Right atrium auricular region (tissue), 2 donors: ENCODE results near the gene SUMO1. TPM values are rescaled to one million over a fixed set of nuclear protein-coding genes. Genes with fewer than 3 reads are reported as not detected.
A peak's percentile ranks its signal among the peaks of the same experiment; 100 is the strongest.

ENCODE experiments used
- DNase-seq: peaks from one replicate; pipeline ENCODE4 v3.0.0-alpha.2; 2019; ENCODE audit warnings: low spot score
- H3K27ac ChIP-seq, 2 donors: fragments of 200-600 bp; sonication (generic); 1 replicate in 1 of 2; 2 replicates in 1 of 2; pipeline ENCODE4 v1.5.1; 2016 to 2019
- H3K27me3 ChIP-seq, 2 donors: fragments of 200-600 bp; sonication (generic); one replicate each; pipeline versions ENCODE4 v1.5.1 to v1.6.0; 2017 to 2019
- H3K36me3 ChIP-seq: fragments of 200-600 bp; sonication (generic); one replicate; pipeline ENCODE4 v1.5.1; 2016
- H3K4me1 ChIP-seq, 2 donors: fragments of 200-600 bp; sonication (generic); one replicate each; pipeline versions ENCODE4 v1.5.1 to v1.6.0; 2017 to 2019
- H3K4me3 ChIP-seq, 2 donors: fragments of 200-600 bp; sonication (generic); 1 replicate in 1 of 2; 2 replicates in 1 of 2; pipeline ENCODE4 v1.5.1; 2017 to 2019; ENCODE audit warnings: mild to moderate bottlenecking in 1 of 2, moderate library complexity in 1 of 2
- H3K9me3 ChIP-seq, 2 donors: fragments of 200-600 bp; sonication (generic); one replicate each; pipeline ENCODE4 v1.5.1; 2019
- CTCF ChIP-seq, 2 donors: fragments of 200-600 bp; sonication (generic); IDR thresholded peaks; one replicate each; pipeline ENCODE4 v1.5.1; 2019; ENCODE audit warnings: antibody characterized with exemption in 2 of 2
- total RNA-seq, 2 donors: library from RNA; depleted of rRNA; stranded (reverse); fragments of >200 nt; gene quantifications; one replicate each; pipeline ENCODE4 v1.1.0, GENCODE V29; 2016

SUMO1 gene
- total RNA-seq, 2 donors from 2014 or later = 42.9 to 53.2 TPM

DNA sequence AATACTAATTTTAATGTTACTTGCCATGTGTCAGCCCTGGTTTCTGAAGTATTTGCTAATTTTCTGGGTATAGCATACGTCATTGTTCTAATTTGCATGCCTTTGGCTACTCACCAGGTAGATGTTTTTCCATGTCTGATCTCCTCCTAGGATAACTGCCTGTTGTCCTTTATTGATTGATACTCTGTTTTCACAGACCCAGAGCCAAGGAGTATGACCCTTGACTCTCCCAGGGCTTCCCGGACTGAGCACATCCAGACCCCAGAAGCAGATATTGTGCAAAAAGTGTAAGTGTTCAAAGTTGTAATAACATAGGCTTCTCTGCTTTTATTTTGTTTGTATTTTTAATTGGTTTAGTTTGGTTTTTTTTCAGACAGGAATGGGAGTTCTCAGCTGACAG lies 53.8 kb downstream of the SUMO1 start:
- no peak overlapping the region for H3K27ac ChIP-seq
- no peaks in the 10 kb centered on the region for H3K36me3 ChIP-seq
- no peak overlapping the region for H3K4me3 ChIP-seq
- TF ChIP-seq CTCF (IDR thresholded peaks at IDR 0.05) = no peak
- no peaks in the 10 kb centered on the region for H3K27me3 ChIP-seq
- no peaks in the 10 kb centered on the region for H3K4me1 ChIP-seq
- DNase-seq = no peak
- no peaks in the 10 kb centered on the region for H3K9me3 ChIP-seq

- TF ChIP-seq CTCF (IDR thresholded peaks at IDR 0.05) = peak; percentile 70 to 84
- Histone ChIP-seq H3K4me3 (no peak overlapping the region), H3K36me3 (no peaks in the 10 kb centered on the region), H3K4me1 (no peaks in the 10 kb centered on the region), H3K9me3 (no peaks in the 10 kb centered on the region), H3K27ac (no peak overlapping the region), H3K27me3 (no peaks in the 10 kb centered on the region)
- DNase-seq = peak; percentile 66
Measured at GRCh38 chr2:202178346-202178958, 59.9 kb downstream of the SUMO1 start.

DNA sequence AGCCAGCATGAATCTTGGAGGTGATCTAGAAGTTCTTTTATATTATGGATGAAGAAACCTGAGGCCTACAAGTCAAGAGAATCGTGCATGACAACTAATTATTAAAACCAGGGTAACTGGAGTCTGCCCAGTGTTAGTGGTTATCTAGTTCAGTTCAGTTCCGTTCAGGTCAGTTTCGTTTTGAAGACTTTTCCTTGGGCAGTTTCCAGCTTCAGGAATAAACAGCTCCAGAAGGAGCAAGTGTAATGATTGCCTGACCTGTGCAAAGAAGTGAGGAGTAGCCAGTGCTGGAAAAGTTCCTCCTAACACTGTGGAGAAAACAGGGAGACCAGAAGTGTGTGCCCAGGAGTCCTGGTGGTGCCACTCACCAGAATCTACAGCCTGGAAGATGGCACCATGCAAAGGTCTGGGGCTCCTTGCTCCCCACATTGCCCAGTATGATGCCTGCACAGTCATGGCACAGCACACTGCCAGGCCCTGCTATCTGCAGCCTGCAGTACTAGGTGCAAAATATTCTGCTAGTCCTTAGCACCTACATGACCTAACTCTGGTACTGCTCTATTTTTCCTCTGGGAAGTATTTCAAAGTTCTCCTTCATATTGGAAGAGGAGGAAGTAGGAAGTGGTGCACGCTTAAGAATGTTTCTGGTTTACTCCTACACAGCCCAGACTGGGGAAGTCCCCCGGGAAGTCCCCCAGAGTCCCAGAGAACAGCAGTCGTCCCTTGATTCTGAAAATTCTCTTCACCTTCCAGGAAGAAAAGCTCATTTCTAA lies 65.8 kb downstream of the SUMO1 start:
- no peaks in the 10 kb centered on the region for H3K9me3 ChIP-seq
- peaks cover 0 to 5% of the 10 kb centered on the region in 2 donors for H3K4me1 ChIP-seq
- TF ChIP-seq CTCF (IDR thresholded peaks at IDR 0.05) = no peak
- H3K4me3 ChIP-seq = no peak overlapping the region
- H3K27me3 ChIP-seq = no peaks in the 10 kb centered on the region
- no peak overlapping the region for H3K27ac ChIP-seq
- no peak for DNase-seq
- no peaks in the 10 kb centered on the region for H3K36me3 ChIP-seq

DNA sequence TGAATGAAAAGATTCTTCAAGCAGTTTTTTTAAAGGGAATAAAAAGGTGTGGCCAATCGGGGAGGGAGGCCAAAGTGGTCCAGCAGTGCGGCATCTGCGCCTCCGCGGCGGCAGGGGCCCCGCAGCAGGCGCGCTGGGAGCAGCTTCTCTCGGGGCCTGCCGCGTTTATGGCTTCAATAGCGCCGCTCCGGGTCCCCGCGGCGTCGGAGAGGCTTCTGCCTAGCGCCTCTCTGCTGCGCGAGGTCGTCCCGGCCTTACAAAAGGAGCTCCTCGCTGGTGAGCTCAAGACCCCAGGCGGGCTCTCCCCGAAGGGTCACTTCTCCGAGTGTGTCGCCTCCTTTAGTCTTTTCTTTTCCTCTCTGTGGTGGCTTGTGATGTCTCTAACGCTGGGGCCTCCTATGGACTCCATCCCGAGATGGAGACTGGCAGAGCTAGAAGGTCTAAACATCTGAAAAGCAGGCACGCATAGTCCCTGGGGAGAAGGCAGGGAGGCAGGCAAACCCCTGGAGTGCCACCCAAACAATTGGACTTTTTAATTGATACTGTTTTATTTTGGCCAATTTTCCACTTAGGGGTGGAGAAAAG lies 67.1 kb downstream of the SUMO1 start:
- Histone ChIP-seq H3K4me1 (peaks cover 0 to 5% of the 10 kb centered on the region in 2 donors), H3K9me3 (no peaks in the 10 kb centered on the region), H3K27me3 (no peaks in the 10 kb centered on the region), H3K36me3 (no peaks in the 10 kb centered on the region), H3K4me3 (peak overlapping the region in 1 of 2 donors; percentile 28), H3K27ac (no peak overlapping the region)
- no peak for TF ChIP-seq CTCF (IDR thresholded peaks at IDR 0.05)
- DNase-seq = no peak

DNA sequence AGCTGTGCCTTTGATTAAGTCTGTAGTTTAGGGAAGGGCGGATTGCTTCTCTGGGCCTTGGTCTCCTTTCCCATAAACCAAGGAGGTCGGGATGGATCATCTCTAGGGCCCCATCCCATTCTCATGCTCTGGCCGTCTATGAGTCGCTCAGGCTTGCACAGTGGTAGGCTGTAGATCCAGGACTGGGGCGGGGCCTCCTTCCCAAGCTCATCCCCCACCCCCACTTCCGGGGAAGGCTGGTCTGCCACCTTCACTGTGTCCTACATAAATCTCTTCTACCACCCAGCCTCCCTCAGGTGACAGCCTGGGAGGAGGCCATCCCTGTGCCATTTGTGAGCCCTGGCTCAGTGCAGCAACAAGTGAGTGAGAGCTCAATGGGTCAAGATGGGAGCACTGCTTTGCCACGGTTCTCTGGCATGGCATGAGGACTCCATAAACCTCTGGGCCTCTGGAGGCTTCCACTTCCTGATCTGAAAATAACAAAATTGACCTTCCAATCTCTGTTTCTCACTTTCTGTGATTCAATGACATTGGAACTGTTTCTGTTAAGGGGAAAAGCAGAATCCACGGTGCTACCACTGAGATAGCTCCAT lies 68.5 kb downstream of the SUMO1 start:
- no peak for DNase-seq
- no peaks in the 10 kb centered on the region for H3K36me3 ChIP-seq
- H3K27me3 ChIP-seq = no peaks in the 10 kb centered on the region
- no peak for TF ChIP-seq CTCF (IDR thresholded peaks at IDR 0.05)
- no peak overlapping the region for H3K27ac ChIP-seq
- H3K4me1 ChIP-seq = peaks cover 0 to 5% of the 10 kb centered on the region in 2 donors
- H3K9me3 ChIP-seq = no peaks in the 10 kb centered on the region
- H3K4me3 ChIP-seq = no peak overlapping the region
